Retinal pigment epithelial cell (primary cell): ENCODE results near the gene AGRP.

Experiments used
- DNase-seq: peaks from one replicate; pipeline ENCODE4 v3.0.0-alpha.2; 2010; ENCODE audit warnings: low read depth
- H3K4me3 ChIP-seq: 2 replicates; pipeline ENCODE4 v1.5.1; 2011; ENCODE audit warnings: mild to moderate bottlenecking, low read length, control low read depth, moderate library complexity
- TF ChIP-seq, protein P1 (sequence below): conservative IDR thresholded peaks from 2 replicates; pipeline ENCODE4 v1.5.1; 2011; ENCODE audit warnings: low read depth, low read length, control low read depth, inconsistent platforms

Gene AGRP

GRCh38 chr16:67468731-67469130, 14.6 kb downstream of the AGRP start:
- TF ChIP-seq, protein P1, sequence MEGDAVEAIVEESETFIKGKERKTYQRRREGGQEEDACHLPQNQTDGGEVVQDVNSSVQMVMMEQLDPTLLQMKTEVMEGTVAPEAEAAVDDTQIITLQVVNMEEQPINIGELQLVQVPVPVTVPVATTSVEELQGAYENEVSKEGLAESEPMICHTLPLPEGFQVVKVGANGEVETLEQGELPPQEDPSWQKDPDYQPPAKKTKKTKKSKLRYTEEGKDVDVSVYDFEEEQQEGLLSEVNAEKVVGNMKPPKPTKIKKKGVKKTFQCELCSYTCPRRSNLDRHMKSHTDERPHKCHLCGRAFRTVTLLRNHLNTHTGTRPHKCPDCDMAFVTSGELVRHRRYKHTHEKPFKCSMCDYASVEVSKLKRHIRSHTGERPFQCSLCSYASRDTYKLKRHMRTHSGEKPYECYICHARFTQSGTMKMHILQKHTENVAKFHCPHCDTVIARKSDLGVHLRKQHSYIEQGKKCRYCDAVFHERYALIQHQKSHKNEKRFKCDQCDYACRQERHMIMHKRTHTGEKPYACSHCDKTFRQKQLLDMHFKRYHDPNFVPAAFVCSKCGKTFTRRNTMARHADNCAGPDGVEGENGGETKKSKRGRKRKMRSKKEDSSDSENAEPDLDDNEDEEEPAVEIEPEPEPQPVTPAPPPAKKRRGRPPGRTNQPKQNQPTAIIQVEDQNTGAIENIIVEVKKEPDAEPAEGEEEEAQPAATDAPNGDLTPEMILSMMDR = no peak
- H3K4me3 ChIP-seq = no peak overlapping the region
- DNase-seq = no peak

GRCh38 chr16:67466581-67466980, 16.8 kb downstream of the AGRP start:
- TF ChIP-seq, protein P1 = no peak
- no peak for DNase-seq
- no peak overlapping the region for H3K4me3 ChIP-seq

- TF ChIP-seq, protein P1 = no peak
- no peak for DNase-seq
- no peak overlapping the region for H3K4me3 ChIP-seq
These were observed 18.8 kb downstream of the AGRP start for GRCh38 chr16:67464565-67464964.

- H3K4me3 ChIP-seq = no peak overlapping the region
- no peak for DNase-seq
- TF ChIP-seq, protein P1 = no peak
These were observed 19.7 kb downstream of the AGRP start for GRCh38 chr16:67463691-67464090.

DNA sequence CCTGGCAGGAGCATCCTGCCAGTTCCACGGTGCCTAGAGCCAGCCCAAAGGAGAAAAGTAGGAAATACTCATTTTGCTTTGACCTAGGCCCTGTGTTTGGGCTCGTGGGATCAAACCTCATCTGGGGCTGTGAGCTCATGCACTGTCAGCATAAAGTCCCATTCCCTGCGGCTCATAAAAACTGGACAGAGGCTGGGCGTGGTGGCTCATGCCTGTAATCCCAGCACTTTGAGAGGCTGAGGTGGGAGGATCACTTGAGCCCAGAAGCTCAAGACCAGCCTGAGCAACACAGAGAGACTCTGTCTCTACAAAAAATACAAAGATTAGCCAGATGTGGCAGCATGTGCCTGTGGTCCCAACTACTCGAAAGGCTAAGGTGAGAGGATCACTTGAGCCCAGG, 20.3 kb downstream of the AGRP start:
- no peak overlapping the region for H3K4me3 ChIP-seq
- TF ChIP-seq, protein P1 = no peak
- DNase-seq = no peak

DNA sequence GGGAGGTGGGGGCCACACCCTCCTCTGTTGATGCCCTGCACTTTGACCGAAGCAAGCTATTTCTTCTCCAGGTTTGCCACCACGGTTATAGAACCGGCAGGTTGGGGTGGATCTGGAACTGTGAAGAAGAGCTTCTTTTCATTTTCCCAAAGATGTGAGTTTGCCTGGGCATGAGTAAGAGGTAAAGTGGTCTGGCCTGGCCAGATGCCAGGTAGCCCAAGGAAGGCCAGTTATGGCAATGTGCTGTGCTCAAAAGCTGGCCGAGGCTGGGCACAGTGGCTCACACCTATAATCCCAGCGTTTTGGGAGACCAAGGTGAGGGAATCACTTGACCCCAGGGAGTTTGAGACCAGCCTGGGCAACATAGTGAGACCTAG, 21.1 kb downstream of the AGRP start:
- no peak for DNase-seq
- H3K4me3 ChIP-seq = no peak overlapping the region
- TF ChIP-seq, protein P1 = no peak

DNA sequence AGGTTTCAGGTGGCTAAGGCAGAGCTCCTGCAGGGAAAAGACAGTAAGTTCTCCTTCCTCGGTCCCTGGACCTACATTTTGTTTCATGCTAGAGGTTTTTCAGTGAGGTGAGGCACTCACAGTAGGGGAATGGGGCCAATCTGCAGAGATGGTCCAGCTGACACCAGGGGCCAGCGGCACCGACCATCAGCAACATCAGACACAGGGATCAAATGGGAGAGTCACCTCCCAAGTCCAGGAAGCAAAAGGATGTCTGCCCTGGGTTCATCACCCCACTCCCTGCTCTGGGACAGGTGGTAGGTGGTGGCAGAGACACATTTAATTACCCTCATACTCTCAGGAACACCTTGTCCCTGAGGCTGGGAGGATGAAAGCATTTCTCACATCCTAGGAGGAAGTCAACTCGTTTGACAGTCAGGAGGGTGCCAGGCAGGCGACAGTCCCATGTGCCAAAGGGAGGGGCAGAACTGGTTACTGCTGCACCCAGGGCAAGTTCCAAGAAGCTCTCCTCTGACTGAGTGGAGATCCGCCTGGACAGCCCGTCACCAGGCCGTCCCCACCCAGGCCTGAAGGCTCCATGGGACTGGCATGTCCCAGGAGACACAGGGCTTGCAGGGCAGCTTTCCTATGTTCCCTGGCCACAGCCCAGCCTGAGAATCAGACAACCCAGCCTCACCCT, 21.6 kb downstream of the AGRP start:
- no peak for DNase-seq
- H3K4me3 ChIP-seq = no peak overlapping the region
- TF ChIP-seq, protein P1 = no peak
